HepG2 (cell line): ENCODE results near the gene UBTD1. TPM values are rescaled to one million over a fixed set of nuclear protein-coding genes. Genes with fewer than 3 reads are reported as not detected.

Experiments used
- ATAC-seq: fragments of 200-7000 bp; cut with Tn5 transposase; 3 replicates; pipeline ENCODE4 v1.9.1; 2020; ENCODE audit warnings: mild to moderate bottlenecking, moderate library complexity
- BruUV-seq: library from RNA; stranded (reverse); fragments of 400-500 nt; replicated peaks from 2 replicates; lab custom pipeline; 2021; lab: Mats Ljungman, UMichigan
- CTCF ChIA-PET: fragments of 300-600 bp; formaldehyde crosslinking; extraction: SDS; loops from one replicate; lab custom pipeline; 2021; ENCODE audit warnings: low total read pairs, inconsistent platforms, low intra/inter-chr PET ratio; lab: Yijun Ruan, JAX
- POLR2A ChIA-PET: fragments of 350-600 bp; sonication (Branson Sonifier 250); formaldehyde crosslinking; loops from one replicate; lab custom pipeline; 2020; ENCODE audit warnings: antibody characterized with exemption, inconsistent platforms; lab: Yijun Ruan, JAX
- DNase-seq: peaks from one replicate; pipeline ENCODE4 v3.0.0-alpha.2; 2015; ENCODE audit warnings: low spot score
- FAIRE-seq: peaks from 3 replicates; lab custom pipeline; 2011; peaks lifted over from hg19 to GRCh38; lab: Jason Lieb, UNC
- H2AFZ ChIP-seq: one replicate; pipeline ENCODE4 v1.6.1; 2011; ENCODE audit warnings: low read length, inconsistent platforms
- H3K27ac ChIP-seq: fragments of 300-600 bp; 3 replicates; pipeline ENCODE4 v1.8.0; 2011; ENCODE audit warnings: mixed run types, mild to moderate bottlenecking, mixed read lengths, low read length, inconsistent platforms; ENCODE audit not compliant: insufficient read depth; ENCODE audit errors: extremely low read length
- H3K27me3 ChIP-seq, 2 experiments: fragments of 200-600 bp in 1 of 2; 2 replicates in 1 of 2; 3 replicates in 1 of 2; pipeline versions ENCODE4 v1.6.0 to v1.8.0; 2011; ENCODE audit warnings: low read length in 2 of 2, mild to moderate bottlenecking in 2 of 2, moderate library complexity in 2 of 2, inconsistent platforms in 1 of 2; ENCODE audit not compliant: insufficient read depth in 2 of 2, control insufficient read depth in 1 of 2
- H3K36me3 ChIP-seq, 2 experiments: fragments of 200-600 bp in 1 of 2; replicated peaks in 1 of 2; 2 replicates in 1 of 2; 3 replicates in 1 of 2; pipeline versions ENCODE4 v1.5.1 to v1.8.0; 2011; ENCODE audit warnings: low read length in 2 of 2, inconsistent platforms in 1 of 2; ENCODE audit not compliant: insufficient read depth in 2 of 2, control insufficient read depth in 1 of 2
- H3K4me1 ChIP-seq: 2 replicates; pipeline ENCODE4 v1.5.1; 2012; ENCODE audit warnings: low read length, inconsistent platforms; ENCODE audit not compliant: insufficient read depth
- H3K4me2 ChIP-seq: 2 replicates; pipeline ENCODE4 v1.6.0; 2011; ENCODE audit warnings: low read depth, low read length, inconsistent platforms
- H3K4me3 ChIP-seq, 3 experiments: fragments of 200-600 bp in 1 of 3; sonication (generic), shearing (Covaris generic) in 1 of 3; replicated peaks in 1 of 3; 2 replicates each; pipeline ENCODE4 v1.5.1; 2011 to 2016; ENCODE audit warnings: low read length in 3 of 3, inconsistent platforms in 2 of 3, low read depth in 2 of 3, mild to moderate bottlenecking in 2 of 3, control low read depth in 1 of 3, mixed read lengths in 1 of 3; ENCODE audit not compliant: insufficient read depth in 1 of 3
- H3K79me2 ChIP-seq: one replicate; pipeline ENCODE4 v1.6.1; 2011; ENCODE audit warnings: low read length, inconsistent platforms; ENCODE audit not compliant: insufficient read depth
- H3K9ac ChIP-seq: 2 replicates; pipeline ENCODE4 v1.6.0; 2011; ENCODE audit warnings: mild to moderate bottlenecking, low read depth, low read length, inconsistent platforms; ENCODE audit not compliant: insufficient read depth
- H3K9me3 ChIP-seq: 2 replicates; pipeline ENCODE4 v1.5.1; 2012; ENCODE audit warnings: mild to moderate bottlenecking, low read length
- H4K20me1 ChIP-seq: 2 replicates; pipeline ENCODE4 v1.6.0; 2011; ENCODE audit warnings: inconsistent platforms, mild to moderate bottlenecking, low read length, moderate library complexity; ENCODE audit not compliant: insufficient read depth
- CCAR2 ChIP-seq: fragments of 200-400 bp; formaldehyde crosslinking; optimal IDR thresholded peaks from 2 replicates; pipeline ENCODE3; 2018; ENCODE audit warnings: low read depth, mild to moderate bottlenecking, low read length, moderate library complexity
- IKZF1 ChIP-seq: fragments of 450-650 bp; IDR thresholded peaks from 2 replicates; pipeline ENCODE4 v1.7.1; 2016
- PPARG ChIP-seq: conservative IDR thresholded peaks from 2 replicates; pipeline ENCODE4 v1.6.1; 2016; ENCODE audit warnings: missing biosample characterization, missing genetic modification reagents
- ZFYVE20 ChIP-seq: sonication (generic); formaldehyde crosslinking; IDR thresholded peaks from 2 replicates; pipeline ENCODE4 v1.8.0; 2023; ENCODE audit warnings: low read depth, mild to moderate bottlenecking, moderate library complexity, missing genetic modification reagents, borderline replicate concordance
- ZNF451 ChIP-seq: sonication (generic); formaldehyde crosslinking; IDR thresholded peaks from 2 replicates; pipeline ENCODE4 v1.5.0; 2020; ENCODE audit warnings: mild to moderate bottlenecking, missing genetic modification reagents
- ZNF562 ChIP-seq: sonication (generic); formaldehyde crosslinking; IDR thresholded peaks from 2 replicates; pipeline ENCODE4 v1.8.0; 2022; ENCODE audit warnings: missing genetic modification reagents, borderline replicate concordance
- WGBS: methylation state at CpG from one replicate; pipeline ENCODE4 v1.1.6; 2017; ENCODE audit warnings: low lambda C conversion rate; 5-methylcytosine and 5-hydroxymethylcytosine counted together
- in situ Hi-C: cut with HindIII; loops from 2 replicates; pipeline ENCODE4 v1.10.0; 2017; ENCODE audit warnings: low pct_unique_long_range_greater_than_20kb; ENCODE audit not compliant: extremely low pct_ligation_motif_present
- intact Hi-C: fragments of 100-400 bp; cut with micrococcal nuclease; formaldehyde crosslinking; loops from one replicate; pipeline ENCODE4 v1.10.0; 2022; ENCODE audit not compliant: unreplicated experiment
- polyA plus RNA-seq, 8 experiments: library from polyadenylated mRNA; depleted of rRNA in 3 of 8; stranded (reverse) in 7 of 8; unstranded in 1 of 8; fragments of >200 nt; fragmentation: Illumina TruSeq in 4 of 8; extraction: Trizol in 4 of 8; gene quantifications; 2 replicates each; pipeline versions ENCODE4 v1.2.1 to v1.2.3, GENCODE V29; 2011 to 2016; ENCODE audit warnings: low read depth in 4 of 8, missing spikeins in 1 of 8, mixed read lengths in 1 of 8; ENCODE audit not compliant: insufficient read depth in 1 of 8
- total RNA-seq, 5 experiments: library from RNA; depleted of rRNA; stranded (reverse); fragments of >200 nt; fragmentation: Illumina TruSeq; extraction: Trizol; gene quantifications; 2 replicates each; pipeline ENCODE4 v1.2.3, GENCODE V29; 2016; ENCODE audit warnings: low read depth in 1 of 5
- TF ChIP-seq, protein P1 (sequence below): sonication (generic); IDR thresholded peaks from 2 replicates; pipeline ENCODE4 v1.6.1; 2016; ENCODE audit warnings: low read depth, borderline replicate concordance
- TF ChIP-seq, protein P2 (sequence below): sonication (generic); formaldehyde crosslinking; IDR thresholded peaks from 2 replicates; pipeline ENCODE4 v1.8.1; 2023; ENCODE audit warnings: missing genetic modification reagents, mild to moderate bottlenecking, borderline replicate concordance

Gene UBTD1
- total and polyA plus RNA-seq, 2 of the 13 experiments (the other 11 are each of a cell fraction or from before 2014, with no cell fraction given), result 7.9 to 10.0 TPM

DNA sequence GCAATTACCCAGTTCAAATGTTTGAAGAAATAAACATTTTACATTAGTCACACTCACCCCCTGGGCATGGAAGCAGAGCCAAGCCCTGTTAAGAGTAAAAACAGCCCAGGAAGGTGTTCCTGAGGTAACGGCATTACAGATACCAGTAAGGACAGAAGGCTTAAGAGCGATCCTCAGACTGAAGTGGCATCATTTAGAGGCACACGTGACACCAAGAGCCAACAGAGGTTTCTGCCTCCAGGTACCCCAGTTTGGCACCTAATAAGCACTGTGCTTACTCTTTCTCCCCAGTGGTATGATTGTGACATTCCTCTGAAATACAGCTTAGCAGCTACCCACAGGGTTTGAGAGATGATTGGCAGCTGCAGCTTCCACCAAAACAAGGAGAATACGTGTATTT is 17.7 kb upstream of the UBTD1 start:
- POLR2A ChIA-PET, result no interaction called here

DNA sequence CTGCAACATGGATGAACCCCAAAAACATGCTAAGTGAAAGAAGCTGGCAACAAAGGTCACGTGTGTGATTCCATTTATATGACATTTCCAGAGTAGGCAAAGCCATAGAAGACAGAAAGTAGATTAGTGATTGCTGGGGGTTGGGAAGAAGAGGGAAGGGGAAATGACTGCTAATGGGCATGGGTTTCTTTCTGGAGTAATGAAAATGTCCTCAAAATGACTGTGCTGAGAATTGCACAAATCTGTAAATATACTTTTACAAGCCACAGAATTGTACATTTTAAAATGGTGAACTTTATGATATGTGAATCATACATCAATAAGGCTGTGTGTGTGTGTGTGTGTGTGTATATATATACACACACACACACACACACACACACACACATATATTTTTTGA is 16.3 kb upstream of the UBTD1 start:
- no peak for TF ChIP-seq IKZF1
- peaks cover 26% of the 10 kb centered on the region for H3K79me2 ChIP-seq
- no peak overlapping the region for H3K4me3 ChIP-seq
- DNase-seq, result no peak
- ATAC-seq, result no peak
- intact Hi-C loops, result no loop called here
- no peak overlapping the region for H3K4me2 ChIP-seq
- CTCF ChIA-PET, result no interaction called here
- H3K27ac ChIP-seq, result no peak overlapping the region
- no peak for FAIRE-seq
- no TSS peak for BruUV-seq
- peaks cover 17 to 61% of the 10 kb centered on the region in 2 experiments for H3K36me3 ChIP-seq
- H2AFZ ChIP-seq, result no peak overlapping the region
- WGBS, result 90% methylated on average over 1 of the region's 1 CpG
- no peak overlapping the region for H3K9ac ChIP-seq
- in situ Hi-C loops, result no loop called here
- H3K27me3 ChIP-seq, result no peaks in the 10 kb centered on the region
- H4K20me1 ChIP-seq, result no peaks in the 10 kb centered on the region
- H3K4me1 ChIP-seq, result peaks cover 22% of the 10 kb centered on the region
- no peaks in the 10 kb centered on the region for H3K9me3 ChIP-seq
- POLR2A ChIA-PET, result no interaction called here

More for the DNA sequence above, 17.7 kb upstream of the UBTD1 start:
- Histone ChIP-seq H2AFZ (no peak overlapping the region), H3K27ac (no peak overlapping the region), H3K27me3 (no peaks in the 10 kb centered on the region), H3K9ac (no peak overlapping the region), H3K36me3 (peaks cover 22 to 71% of the 10 kb centered on the region in 2 experiments), H3K9me3 (no peaks in the 10 kb centered on the region), H3K79me2 (peaks cover 19% of the 10 kb centered on the region), H3K4me1 (peaks cover 19% of the 10 kb centered on the region), H3K4me3 (no peak overlapping the region), H4K20me1 (no peaks in the 10 kb centered on the region), H3K4me2 (no peak overlapping the region)
- FAIRE-seq, result no peak
- DNase-seq, result no peak
- no peak for ATAC-seq
- BruUV-seq, result no TSS peak
- TF ChIP-seq ZFYVE20 (CRISPR knock-in tag), result no peak
- no peak for TF ChIP-seq CCAR2
- TF ChIP-seq, protein P1, sequence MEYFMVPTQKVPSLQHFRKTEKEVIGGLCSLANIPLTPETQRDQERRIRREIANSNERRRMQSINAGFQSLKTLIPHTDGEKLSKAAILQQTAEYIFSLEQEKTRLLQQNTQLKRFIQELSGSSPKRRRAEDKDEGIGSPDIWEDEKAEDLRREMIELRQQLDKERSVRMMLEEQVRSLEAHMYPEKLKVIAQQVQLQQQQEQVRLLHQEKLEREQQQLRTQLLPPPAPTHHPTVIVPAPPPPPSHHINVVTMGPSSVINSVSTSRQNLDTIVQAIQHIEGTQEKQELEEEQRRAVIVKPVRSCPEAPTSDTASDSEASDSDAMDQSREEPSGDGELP, result no peak
- no peak for TF ChIP-seq ZNF451 (CRISPR knock-in tag)
- TF ChIP-seq ZNF562, result no peak
- TF ChIP-seq, protein P2, sequence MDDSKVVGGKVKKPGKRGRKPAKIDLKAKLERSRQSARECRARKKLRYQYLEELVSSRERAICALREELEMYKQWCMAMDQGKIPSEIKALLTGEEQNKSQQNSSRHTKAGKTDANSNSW (CRISPR knock-in tag), result no peak
- no peak for TF ChIP-seq PPARG (CRISPR knock-in tag)
- CTCF ChIA-PET, result no interaction called here
- WGBS, result 98% methylated on average over 4 of the region's 4 CpGs
- intact Hi-C loops (no loop called here), in situ Hi-C loops (no loop called here)
